Measurements from ENCODE around the gene TBC1D14. TPM values are rescaled to one million over a fixed set of nuclear protein-coding genes. Genes with fewer than 3 reads are reported as not detected.

The TBC1D14 gene
- total and polyA plus RNA-seq, 11 donors = 9.8 to 51.0 (median 34.3) TPM

DNA sequence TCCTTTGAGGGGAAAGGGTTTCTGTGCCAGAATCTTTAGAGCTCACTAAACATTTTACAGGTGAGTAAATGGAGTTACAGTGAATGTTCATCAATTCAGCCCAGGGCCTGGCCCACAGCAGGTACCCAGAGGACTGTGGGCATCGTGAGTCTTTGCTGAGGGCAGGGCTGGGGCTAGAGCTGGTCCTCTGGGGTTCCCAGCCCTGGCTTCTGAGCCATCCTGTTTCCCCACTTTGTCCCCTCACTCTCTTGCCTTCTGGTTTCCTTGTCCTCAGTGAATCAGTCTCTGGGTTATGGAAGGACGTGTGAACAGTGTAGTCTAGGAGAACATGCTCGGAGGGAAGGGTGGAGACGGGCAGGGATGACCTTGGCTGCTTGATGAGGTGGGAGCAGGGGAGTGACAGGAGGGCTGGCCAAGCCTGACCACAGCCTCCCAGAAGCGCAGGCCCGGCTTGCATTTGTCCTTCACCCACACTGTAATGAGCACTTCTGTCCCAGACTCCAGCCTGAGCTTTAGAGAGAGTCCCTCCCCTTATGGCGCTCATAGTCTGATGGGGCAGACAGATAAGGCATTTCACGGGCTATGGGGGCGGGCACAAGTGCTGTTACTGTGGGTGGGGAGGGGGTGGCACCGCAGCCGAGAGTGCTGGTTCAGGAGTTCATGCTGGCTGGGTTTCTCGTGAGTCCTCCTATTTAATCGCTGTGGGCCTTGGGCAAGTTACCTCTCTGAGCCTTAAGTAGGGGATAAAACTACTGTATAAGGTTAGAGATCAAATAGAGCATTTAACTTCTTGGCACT is 17.3 kb downstream of the TBC1D14 start:
- TF ChIP-seq, protein P1, sequence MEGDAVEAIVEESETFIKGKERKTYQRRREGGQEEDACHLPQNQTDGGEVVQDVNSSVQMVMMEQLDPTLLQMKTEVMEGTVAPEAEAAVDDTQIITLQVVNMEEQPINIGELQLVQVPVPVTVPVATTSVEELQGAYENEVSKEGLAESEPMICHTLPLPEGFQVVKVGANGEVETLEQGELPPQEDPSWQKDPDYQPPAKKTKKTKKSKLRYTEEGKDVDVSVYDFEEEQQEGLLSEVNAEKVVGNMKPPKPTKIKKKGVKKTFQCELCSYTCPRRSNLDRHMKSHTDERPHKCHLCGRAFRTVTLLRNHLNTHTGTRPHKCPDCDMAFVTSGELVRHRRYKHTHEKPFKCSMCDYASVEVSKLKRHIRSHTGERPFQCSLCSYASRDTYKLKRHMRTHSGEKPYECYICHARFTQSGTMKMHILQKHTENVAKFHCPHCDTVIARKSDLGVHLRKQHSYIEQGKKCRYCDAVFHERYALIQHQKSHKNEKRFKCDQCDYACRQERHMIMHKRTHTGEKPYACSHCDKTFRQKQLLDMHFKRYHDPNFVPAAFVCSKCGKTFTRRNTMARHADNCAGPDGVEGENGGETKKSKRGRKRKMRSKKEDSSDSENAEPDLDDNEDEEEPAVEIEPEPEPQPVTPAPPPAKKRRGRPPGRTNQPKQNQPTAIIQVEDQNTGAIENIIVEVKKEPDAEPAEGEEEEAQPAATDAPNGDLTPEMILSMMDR (IDR thresholded peaks at IDR 0.05) = no peak
- peak in 1 of 2 donors; percentile 40 for TF ChIP-seq POLR2A (IDR thresholded peaks at IDR 0.05)
- Histone ChIP-seq H3K4me1 (peaks cover 0 to 81% (median 26%) of the 10 kb centered on the region in 12 donors), H3K36me3 (peaks cover 0 to 24% (median 12%) of the 10 kb centered on the region in 9 donors), H3K4me3 (peak overlapping the region in 1 of 12 donors; percentile 27), H3K9me3 (no peaks in the 10 kb centered on the region), H3K27me3 (no peaks in the 10 kb centered on the region), H3K27ac (peak overlapping the region in 8 of 12 donors; percentile 30 to 96 (median 40))
- peak in 2 of 5 donors; percentile 58 to 73 for DNase-seq
- peak in 3 of 4 donors; percentile 28 to 36 (median 35) for ATAC-seq
- intact Hi-C loops (cut with DNase I) = no loop called here
- WGBS, 4 donors = 72 to 76% (median 75%) methylated on average over 12 to 13 of the region's 13 CpGs

DNA sequence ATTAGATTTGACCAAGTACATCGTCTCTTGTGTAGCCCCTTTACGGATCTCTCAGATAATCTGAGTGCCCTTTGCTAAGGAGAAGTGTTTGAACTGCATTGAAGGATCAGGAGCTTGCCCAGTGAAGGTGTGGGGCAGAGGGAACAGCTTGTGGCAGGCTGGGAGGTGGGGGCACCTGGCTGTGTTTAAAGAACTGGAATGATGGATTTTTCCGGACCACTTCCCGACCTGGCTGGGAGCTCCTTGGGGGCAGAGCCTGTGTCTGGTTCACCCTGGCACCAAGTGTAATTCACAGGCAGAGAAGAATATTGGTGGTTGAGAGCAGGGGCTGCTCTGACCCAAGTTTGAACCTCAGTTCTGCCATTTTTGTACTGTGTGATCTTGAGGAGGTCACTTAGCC is 18.5 kb downstream of the TBC1D14 start:
- Histone ChIP-seq H3K27me3 (no peaks in the 10 kb centered on the region), H3K27ac (peak overlapping the region in 1 of 12 donors; percentile 96), H3K36me3 (peaks cover 0 to 26% (median 12%) of the 10 kb centered on the region in 9 donors), H3K4me1 (peaks cover 0 to 87% (median 26%) of the 10 kb centered on the region in 12 donors), H3K9me3 (no peaks in the 10 kb centered on the region), H3K4me3 (no peak overlapping the region)
- TF ChIP-seq POLR2A (IDR thresholded peaks at IDR 0.05) = no peak
- TF ChIP-seq, protein P1 (IDR thresholded peaks at IDR 0.05) = no peak
- DNase-seq = no peak
- 87 to 93% (median 91%) methylated on average over 4 of the region's 4 CpGs for WGBS, 4 donors
- intact Hi-C loops (cut with DNase I) = no loop called here
- ATAC-seq = no peak

DNA sequence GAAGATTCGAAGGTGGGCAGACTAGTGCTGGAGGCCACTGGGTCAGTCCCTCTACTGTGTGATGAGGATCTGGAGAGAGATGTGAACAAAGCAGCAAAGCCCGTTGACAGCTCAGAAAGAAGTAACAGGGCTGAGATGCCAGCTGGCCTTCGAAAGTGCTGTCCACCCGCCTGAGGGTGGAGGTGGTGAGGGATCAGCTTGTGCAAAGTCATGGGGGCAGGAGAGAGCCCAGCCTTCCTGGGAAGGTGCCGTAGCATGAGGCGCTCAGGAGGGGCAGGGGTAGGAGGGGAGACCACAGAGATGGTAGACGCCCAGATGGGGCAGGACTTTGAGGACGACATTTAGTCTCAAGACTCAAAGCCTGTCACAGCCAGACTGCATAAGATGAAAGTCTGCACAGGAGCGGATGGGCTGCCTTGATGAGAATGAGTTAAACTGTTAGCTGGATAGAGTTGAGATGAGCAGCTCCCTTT is 19.7 kb downstream of the TBC1D14 start:
- ATAC-seq = peak; percentile 30 to 61 (median 50)
- peak overlapping the region in 4 of 12 donors; percentile 20 to 96 (median 29) for H3K27ac ChIP-seq

More for the DNA sequence above, 19.7 kb downstream of the TBC1D14 start:
- intact Hi-C loops (cut with DNase I) = no loop called here
- no peak for TF ChIP-seq POLR2A (IDR thresholded peaks at IDR 0.05)
- TF ChIP-seq, protein P1 (IDR thresholded peaks at IDR 0.05) = no peak
- peak in 1 of 5 donors; percentile 56 for DNase-seq
- peaks cover 0 to 13% (median under 1%) of the 10 kb centered on the region in 9 donors for H3K36me3 ChIP-seq
- no peaks in the 10 kb centered on the region for H3K27me3 ChIP-seq
- peaks cover 0 to 78% (median 24%) of the 10 kb centered on the region in 12 donors for H3K4me1 ChIP-seq
- 54 to 67% (median 58%) methylated on average over 9 of the region's 9 CpGs for WGBS, 4 donors
- H3K9me3 ChIP-seq = no peaks in the 10 kb centered on the region
- H3K4me3 ChIP-seq = peak overlapping the region in 1 of 12 donors; percentile 3

Data from heart left ventricle (tissue), 16 donors.